HG02938 (cell line): ENCODE measurements around the gene MACROD2.
"Not testable (repeated sequence)": the region's sequence is repeated elsewhere in the genome, so short reads cannot be mapped to it uniquely, and the experiment has no call there.

ENCODE experiments used
- ATAC-seq: cut with Tn5 transposase; IDR thresholded peaks from one replicate; pipeline ENCODE4 v1.9.1; 2021; ENCODE audit warnings: mild to moderate bottlenecking, moderate library complexity; ENCODE audit not compliant: unreplicated experiment

The MACROD2 gene

DNA sequence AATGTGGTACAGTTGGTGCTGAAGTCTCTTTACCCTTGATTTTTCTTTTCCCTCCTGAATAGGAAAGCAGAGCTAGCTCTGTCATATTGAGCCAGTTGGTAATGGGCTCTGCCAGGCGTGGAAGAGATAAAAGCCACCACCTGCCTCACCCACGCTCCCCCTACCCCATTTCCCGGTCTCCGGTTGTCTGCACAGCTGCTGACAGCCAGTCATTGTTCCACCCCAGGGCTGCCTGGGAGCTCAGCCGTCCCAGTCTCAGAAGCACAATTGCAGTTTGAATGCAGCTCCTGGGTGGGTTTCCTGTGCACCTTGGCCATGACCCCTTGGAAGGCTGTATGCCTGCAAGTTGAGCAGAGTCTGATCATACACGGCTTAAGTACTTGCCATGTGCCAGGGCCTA, 1017.2 kb downstream of the MACROD2 start:
- no peak for ATAC-seq

DNA sequence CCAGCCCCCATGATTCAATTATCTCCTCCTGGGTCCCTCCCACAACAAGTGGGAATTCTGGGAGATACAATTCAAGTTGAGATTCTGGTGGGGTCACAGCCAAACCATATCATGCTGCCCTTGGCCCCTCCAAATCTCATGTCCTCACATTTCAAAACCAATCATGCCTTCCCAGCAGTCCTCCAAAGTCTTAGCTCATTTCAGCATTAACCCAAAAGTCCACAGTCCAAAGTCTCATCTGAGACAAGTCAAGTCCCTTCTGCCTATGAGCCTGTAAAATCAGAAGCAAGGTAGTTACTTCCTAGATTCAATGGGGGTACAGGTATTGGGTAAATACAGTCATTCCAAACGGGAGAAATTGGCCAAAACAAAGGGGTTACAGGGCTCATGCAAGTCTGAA, 1021.6 kb downstream of the MACROD2 start:
- not testable (repeated sequence) for ATAC-seq

- ATAC-seq = no peak
Measured at GRCh38 chr20:15018966-15019365, 1023.6 kb downstream of the MACROD2 start.

DNA sequence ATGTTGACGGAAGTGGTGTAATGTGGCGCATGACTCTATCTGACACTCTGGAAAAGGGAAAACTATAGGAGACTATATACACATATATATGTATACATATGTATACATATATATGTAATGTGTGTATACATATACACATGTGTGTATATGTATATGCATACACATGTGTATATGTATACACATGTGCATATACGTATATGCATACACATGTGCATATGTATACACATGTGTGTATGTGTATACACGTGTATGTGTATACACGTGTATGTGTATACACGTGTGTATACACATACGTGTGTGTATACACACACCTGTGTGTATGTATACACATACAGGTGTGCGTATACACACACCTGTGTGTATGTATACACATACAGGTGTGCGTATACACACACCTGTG, 1025.5 kb downstream of the MACROD2 start:
- ATAC-seq = no peak

- no peak for ATAC-seq
Measured at GRCh38 chr20:15022921-15023320, 1027.6 kb downstream of the MACROD2 start.

DNA sequence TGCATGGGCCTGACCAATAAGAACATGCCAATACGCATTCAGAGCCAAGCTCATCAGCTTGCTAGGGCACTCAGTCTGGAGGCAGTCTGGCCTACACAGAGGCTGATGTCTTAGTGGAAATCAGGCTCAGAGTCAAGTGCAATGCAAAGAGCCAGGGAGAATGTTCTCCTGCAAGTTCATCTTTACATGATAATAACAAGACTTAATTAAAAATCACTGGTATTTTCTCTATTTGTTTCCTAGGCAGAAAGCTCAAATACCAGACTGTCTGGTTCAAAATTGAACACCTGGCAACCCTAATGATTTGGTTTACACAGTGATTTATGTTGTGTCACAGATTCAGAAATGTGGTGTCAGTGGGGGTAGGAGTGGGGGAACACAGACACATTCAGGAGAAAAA, 1031.4 kb downstream of the MACROD2 start:
- ATAC-seq = no peak

GRCh38 chr20:15030826-15031225, 1035.5 kb downstream of the MACROD2 start:
- no peak for ATAC-seq

GRCh38 chr20:15031546-15032351, 1036.4 kb downstream of the MACROD2 start:
- ATAC-seq = no peak

GRCh38 chr20:15032352-15032622, 1037.0 kb downstream of the MACROD2 start:
- no peak for ATAC-seq

GRCh38 chr20:15033269-15033668, 1038.0 kb downstream of the MACROD2 start:
- no peak for ATAC-seq

DNA sequence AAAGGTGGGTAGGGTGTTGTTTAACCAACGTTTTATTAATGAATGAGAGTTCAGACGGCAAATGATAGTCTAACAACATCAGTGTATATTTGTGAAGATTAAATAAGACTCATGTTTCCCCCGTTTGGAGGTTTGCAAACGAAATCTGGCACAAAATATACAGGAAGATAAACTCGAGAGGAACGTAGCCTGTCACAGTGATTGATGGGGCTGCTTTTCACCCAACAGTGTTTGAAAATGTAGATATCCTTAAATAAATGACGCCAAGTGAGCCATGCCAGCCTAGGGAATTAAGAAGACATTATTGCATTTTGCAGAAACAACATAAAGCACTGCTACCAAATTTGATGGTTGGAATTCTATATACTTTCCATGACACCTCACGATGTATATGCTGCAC, 1038.6 kb downstream of the MACROD2 start:
- ATAC-seq = no peak

DNA sequence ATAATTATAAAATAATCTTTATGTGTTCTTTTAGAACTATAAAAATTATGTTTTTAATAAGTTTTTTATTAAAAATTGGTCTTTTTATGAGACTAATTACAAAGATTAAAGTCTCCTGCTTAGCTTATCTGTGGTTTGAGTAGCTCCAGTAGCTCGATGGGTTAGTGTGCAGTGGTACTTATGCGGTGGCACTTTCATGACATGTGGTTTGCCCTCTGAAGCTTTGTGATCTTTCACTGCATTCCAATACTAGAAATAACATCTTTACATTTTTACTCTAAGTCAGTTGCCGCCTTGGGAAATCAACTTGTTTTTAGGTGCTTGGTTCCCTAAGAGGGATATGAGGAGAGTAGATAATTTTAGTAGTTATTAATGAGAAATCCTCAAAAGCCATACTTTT, 1041.6 kb downstream of the MACROD2 start:
- no peak for ATAC-seq

- ATAC-seq = no peak
Measured at GRCh38 chr20:15039088-15039752, 1043.9 kb downstream of the MACROD2 start.

DNA sequence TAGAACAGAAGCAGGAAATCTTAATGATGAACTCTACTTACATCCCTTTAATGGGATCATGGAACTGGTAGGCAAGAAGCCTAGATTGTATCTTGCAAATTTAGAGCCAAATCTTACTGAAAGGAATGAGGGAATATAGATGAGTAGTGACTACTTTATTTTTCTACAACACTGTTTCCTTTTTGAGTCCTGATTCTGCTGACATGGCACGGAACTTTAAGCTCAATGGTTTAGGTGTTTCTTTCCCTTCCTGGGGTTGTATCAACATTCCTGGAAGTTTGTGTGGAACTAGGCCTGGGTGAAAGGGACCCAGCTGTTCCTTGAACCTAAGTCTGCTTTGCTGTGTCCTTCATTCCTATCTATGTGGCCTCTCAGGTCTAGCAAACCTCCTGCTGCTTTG, 1047.4 kb downstream of the MACROD2 start:
- no peak for ATAC-seq

- no peak for ATAC-seq
Measured at GRCh38 chr20:15045246-15045645, 1049.9 kb downstream of the MACROD2 start.

DNA sequence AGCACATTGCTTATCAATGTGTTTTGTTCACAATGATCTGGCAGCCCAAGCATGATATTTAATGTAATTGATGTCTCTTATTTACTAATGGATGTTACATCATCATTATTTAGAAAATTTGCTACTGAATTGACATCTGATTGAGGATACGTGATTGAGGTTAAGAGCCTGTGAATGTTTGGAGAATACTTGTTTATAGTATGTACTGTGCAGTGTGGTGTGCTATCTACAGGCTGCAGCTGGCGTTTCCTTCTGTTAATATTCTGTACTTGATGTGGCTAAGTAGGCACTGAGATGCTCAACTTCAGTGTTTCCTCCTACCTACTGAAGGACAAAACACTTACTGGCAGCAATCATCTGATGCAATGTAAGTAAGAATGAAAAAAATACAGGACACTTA, 1051.7 kb downstream of the MACROD2 start:
- no peak for ATAC-seq

GRCh38 chr20:15047601-15048000, 1052.3 kb downstream of the MACROD2 start:
- ATAC-seq = no peak

DNA sequence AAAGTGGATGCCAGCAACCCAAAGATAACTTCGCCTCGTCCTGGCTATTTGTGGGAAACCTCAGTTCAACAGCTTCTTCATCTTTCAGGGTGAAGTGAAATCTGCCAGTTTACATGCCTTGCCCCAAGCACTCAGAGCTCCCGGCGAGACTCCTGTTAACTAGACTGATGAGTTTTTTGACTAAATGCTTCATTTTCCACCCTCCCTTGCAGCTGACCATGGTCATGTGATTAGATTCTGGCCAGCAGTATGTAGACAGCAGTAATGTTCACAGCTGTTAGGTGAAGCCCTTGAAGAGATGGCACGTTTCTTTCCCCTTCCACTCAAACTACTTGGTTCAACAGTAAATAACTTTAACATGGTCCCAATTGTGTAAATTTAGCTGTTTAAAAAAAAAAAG, 1060.9 kb downstream of the MACROD2 start:
- no peak for ATAC-seq

DNA sequence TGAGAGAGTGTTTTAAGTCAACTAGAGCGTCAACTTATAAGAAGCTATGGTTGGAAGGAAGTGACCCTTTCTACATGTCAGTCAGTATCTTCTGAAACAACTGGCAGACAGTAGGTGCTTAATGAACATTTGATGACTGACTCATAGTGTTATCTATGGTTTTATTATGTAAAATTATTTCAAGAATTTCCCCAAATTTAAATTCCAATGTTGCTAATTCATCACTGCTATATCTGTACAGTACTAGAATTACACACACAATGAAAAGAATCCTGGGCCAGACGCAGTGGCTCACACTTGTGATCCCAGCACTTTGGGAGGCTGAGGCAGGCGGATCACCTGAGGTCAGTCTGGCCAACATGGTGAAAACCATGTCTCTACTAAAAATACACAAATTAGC, 1063.5 kb downstream of the MACROD2 start:
- no peak for ATAC-seq

- ATAC-seq = no peak
Measured at GRCh38 chr20:15059438-15059837, 1064.1 kb downstream of the MACROD2 start.

- ATAC-seq = no peak
Measured at GRCh38 chr20:15060265-15061060, 1065.1 kb downstream of the MACROD2 start.

- ATAC-seq = no peak
Measured at GRCh38 chr20:15061061-15061430, 1065.7 kb downstream of the MACROD2 start.
